IMR-90 (cell line): Measurements from ENCODE around the gene GAS6. TPM values are rescaled to one million over a fixed set of nuclear protein-coding genes. Genes with fewer than 3 reads are reported as not detected.
A peak's percentile ranks its signal among the peaks of the same experiment; 100 is the strongest.

Experiments used
- ATAC-seq: fragments of 200-7000 bp; cut with Tn5 transposase; 2 replicates; pipeline ENCODE4 v1.9.1; 2020; ENCODE audit warnings: low read depth, mild to moderate bottlenecking, moderate library complexity
- BruUV-seq: library from RNA; stranded (reverse); fragments of 400-500 nt; replicated peaks from 2 replicates; lab custom pipeline; 2021; lab: Mats Ljungman, UMichigan
- CTCF ChIA-PET: fragments of 300-600 bp; formaldehyde crosslinking; extraction: SDS; loops from one replicate; lab custom pipeline; 2021; ENCODE audit warnings: antibody characterized with exemption; lab: Yijun Ruan, JAX
- POLR2A ChIA-PET: fragments of 300-600 bp; sonication (Branson Sonifier 250); formaldehyde crosslinking; loops from one replicate; lab custom pipeline; 2022; ENCODE audit warnings: antibody characterized with exemption; ENCODE audit not compliant: unreplicated experiment; lab: Charles Lee
- DNase-seq: peaks from one replicate; pipeline ENCODE4 v3.0.0; 2013
- H2AFZ ChIP-seq: replicated peaks from 2 replicates; pipeline ENCODE3; 2013; ENCODE audit warnings: low read length, mild to moderate bottlenecking; ENCODE audit not compliant: poor library complexity
- H2AK5ac ChIP-seq: 2 replicates; pipeline ENCODE4 v1.6.1; 2013; ENCODE audit warnings: low read depth, low read length, inconsistent platforms
- H2AK9ac ChIP-seq: replicated peaks from 2 replicates; pipeline ENCODE3; 2013; ENCODE audit warnings: mild to moderate bottlenecking, low read depth, low read length, moderate library complexity; ENCODE audit not compliant: poor library complexity
- H2BK120ac ChIP-seq: 2 replicates; pipeline ENCODE4 v1.6.1; 2013; ENCODE audit warnings: low read depth, low read length, inconsistent platforms
- H2BK15ac ChIP-seq: 3 replicates; pipeline ENCODE4 v1.6.1; 2013; ENCODE audit warnings: low read depth, low read length, inconsistent platforms
- H2BK20ac ChIP-seq: 2 replicates; pipeline ENCODE4 v1.6.1; 2013; ENCODE audit warnings: low read depth, mild to moderate bottlenecking, inconsistent platforms, low read length, moderate library complexity
- H2BK5ac ChIP-seq: 2 replicates; pipeline ENCODE4 v1.6.1; 2013; ENCODE audit warnings: mild to moderate bottlenecking, low read depth, low read length, inconsistent platforms; ENCODE audit not compliant: poor library complexity, severe bottlenecking
- H3K14ac ChIP-seq: replicated peaks from 2 replicates; pipeline ENCODE4 v1.6.1; 2013; ENCODE audit warnings: low read depth, low read length, inconsistent platforms
- H3K18ac ChIP-seq: 2 replicates; pipeline ENCODE4 v1.6.1; 2013; ENCODE audit warnings: low read depth, low read length, control low read depth
- H3K23ac ChIP-seq: 2 replicates; pipeline ENCODE4 v1.6.1; 2013; ENCODE audit warnings: low read depth, low read length, inconsistent platforms
- H3K27ac ChIP-seq: 2 replicates; pipeline ENCODE4 v1.5.1; 2013; ENCODE audit warnings: mild to moderate bottlenecking, control low read depth, low read length; ENCODE audit not compliant: insufficient read depth
- H3K27me3 ChIP-seq: 2 replicates; pipeline ENCODE4 v1.6.1; 2013; ENCODE audit warnings: low read length; ENCODE audit not compliant: control insufficient read depth, insufficient read depth
- H3K36me3 ChIP-seq: 2 replicates; pipeline ENCODE4 v1.6.1; 2013; ENCODE audit warnings: low read length, mixed read lengths; ENCODE audit not compliant: control insufficient read depth, insufficient read depth
- H3K4ac ChIP-seq: 2 replicates; pipeline ENCODE4 v1.6.1; 2013; ENCODE audit warnings: low read depth, low read length, inconsistent platforms
- H3K4me1 ChIP-seq: 2 replicates; pipeline ENCODE4 v1.6.1; 2013; ENCODE audit warnings: low read length, mixed read lengths; ENCODE audit not compliant: control insufficient read depth, insufficient read depth
- H3K4me2 ChIP-seq: 2 replicates; pipeline ENCODE4 v1.6.1; 2013; ENCODE audit warnings: low read depth, mild to moderate bottlenecking, control low read depth, low read length, moderate library complexity
- H3K4me3 ChIP-seq: 2 replicates; pipeline ENCODE4 v1.5.1; 2013; ENCODE audit warnings: low read depth, mild to moderate bottlenecking, control low read depth, low read length, moderate library complexity; ENCODE audit not compliant: insufficient read depth
- H3K56ac ChIP-seq: 2 replicates; pipeline ENCODE4 v1.6.1; 2013; ENCODE audit warnings: low read length, inconsistent platforms; ENCODE audit not compliant: insufficient read depth; ENCODE audit errors: extremely low read depth
- H3K79me1 ChIP-seq, 2 experiments: 2 replicates each; pipeline ENCODE4 v1.6.1; 2013; ENCODE audit warnings: low read length in 2 of 2, inconsistent platforms in 1 of 2, low read depth in 1 of 2
- H3K9ac ChIP-seq: 2 replicates; pipeline ENCODE4 v1.6.1; 2013; ENCODE audit warnings: low read depth, low read length, control low read depth
- H3K9me1 ChIP-seq: 2 replicates; pipeline ENCODE4 v1.6.1; 2013; ENCODE audit warnings: low read length, inconsistent platforms; ENCODE audit not compliant: insufficient read depth
- H3K9me3 ChIP-seq: 2 replicates; pipeline ENCODE4 v1.6.1; 2013; ENCODE audit warnings: low read length; ENCODE audit not compliant: control insufficient read depth, insufficient read depth
- H4K20me1 ChIP-seq: 2 replicates; pipeline ENCODE4 v1.6.1; 2013; ENCODE audit warnings: low read length, inconsistent platforms; ENCODE audit not compliant: insufficient read depth
- H4K5ac ChIP-seq: 2 replicates; pipeline ENCODE4 v1.6.1; 2013; ENCODE audit warnings: mild to moderate bottlenecking, low read depth, low read length, control low read depth
- H4K8ac ChIP-seq, 2 experiments: 2 replicates each; pipeline ENCODE4 v1.6.1; 2013; ENCODE audit warnings: low read depth in 2 of 2, low read length in 2 of 2, control low read depth in 1 of 2, inconsistent platforms in 1 of 2
- H4K91ac ChIP-seq: 2 replicates; pipeline ENCODE4 v1.6.1; 2013; ENCODE audit warnings: low read depth, low read length, inconsistent platforms; ENCODE audit not compliant: insufficient read depth
- CEBPB ChIP-seq: IDR thresholded peaks from 2 replicates; pipeline ENCODE4 v1.6.1; 2012; ENCODE audit warnings: low read depth, low read length, improper control_type of control experiment
- CHD1 ChIP-seq: IDR thresholded peaks from 2 replicates; pipeline ENCODE4 v1.6.1; 2012; ENCODE audit warnings: low read depth, low read length, improper control_type of control experiment
- CTCF ChIP-seq: conservative IDR thresholded peaks from 2 replicates; pipeline ENCODE4 v1.5.1; 2012; ENCODE audit warnings: mild to moderate bottlenecking, low read depth, low read length, improper control_type of control experiment
- ELK1 ChIP-seq: fragments of 150-350 bp; IDR thresholded peaks from 2 replicates; pipeline ENCODE4 v1.6.1; 2016; ENCODE audit warnings: low read depth, mild to moderate bottlenecking, low read length, moderate library complexity, borderline replicate concordance
- FOS ChIP-seq: fragments of 150-350 bp; IDR thresholded peaks from 2 replicates; pipeline ENCODE4 v1.6.1; 2016; ENCODE audit warnings: low read depth, low read length
- MAFK ChIP-seq: IDR thresholded peaks from 2 replicates; pipeline ENCODE4 v1.6.1; 2012; ENCODE audit warnings: low read depth, low read length, improper control_type of control experiment
- MXI1 ChIP-seq: IDR thresholded peaks from 2 replicates; pipeline ENCODE4 v1.6.1; 2012; ENCODE audit warnings: low read depth, mild to moderate bottlenecking, low read length, moderate library complexity, borderline replicate concordance
- NFE2L2 ChIP-seq: fragments of 150-350 bp; IDR thresholded peaks from 2 replicates; pipeline ENCODE4 v1.6.1; 2016; ENCODE audit warnings: low read depth, mild to moderate bottlenecking, low read length
- POLR2A ChIP-seq: IDR thresholded peaks from 2 replicates; pipeline ENCODE4 v1.6.1; 2012; ENCODE audit warnings: mild to moderate bottlenecking, low read depth, low read length
- RAD21 ChIP-seq: IDR thresholded peaks from 2 replicates; pipeline ENCODE4 v1.6.1; 2012; ENCODE audit warnings: low read length, improper control_type of control experiment
- RCOR1 ChIP-seq: IDR thresholded peaks from 2 replicates; pipeline ENCODE4 v1.6.1; 2012; ENCODE audit warnings: mild to moderate bottlenecking, low read length, improper control_type of control experiment; ENCODE audit not compliant: insufficient replicate concordance
- RFX5 ChIP-seq: IDR thresholded peaks from 2 replicates; pipeline ENCODE4 v1.8.0; 2012; ENCODE audit warnings: low read depth, mild to moderate bottlenecking, low read length, moderate library complexity
- SMC3 ChIP-seq: fragments of 150-350 bp; IDR thresholded peaks from 2 replicates; pipeline ENCODE4 v1.6.1; 2016; ENCODE audit warnings: low read depth, mild to moderate bottlenecking, antibody characterized with exemption, low read length, moderate library complexity
- USF2 ChIP-seq: fragments of 150-350 bp; IDR thresholded peaks from 2 replicates; pipeline ENCODE4 v1.6.1; 2017; ENCODE audit warnings: mild to moderate bottlenecking, antibody characterized with exemption, low read length, low read depth
- WGBS, 2 experiments: methylation state at CpG; one replicate each; pipeline versions ENCODE4 v1.1.5 to v1.1.7; 2013; ENCODE audit warnings: missing lambda C conversion rate in 2 of 2; ENCODE audit not compliant: insufficient read length in 1 of 2; ENCODE audit errors: extremely low coverage in 2 of 2; 5-methylcytosine and 5-hydroxymethylcytosine counted together
- dilution Hi-C: fragments of 300-500 bp; cut with HindIII; formaldehyde crosslinking; loops from one replicate; pipeline ENCODE4 v1.14.3; 2018; ENCODE audit warnings: low sequenced_read_pairs; ENCODE audit not compliant: unreplicated experiment
- in situ Hi-C: fragments of 300-500 bp; cut with MboI; formaldehyde crosslinking; loops from 3 replicates; pipeline ENCODE4 v1.14.3; 2019; ENCODE audit warnings: low sequenced_read_pairs, inconsistent platforms, mixed read lengths
- intact Hi-C: fragments of 100-400 bp; cut with micrococcal nuclease; formaldehyde crosslinking; loops from 2 replicates; pipeline ENCODE4 v1.10.0; 2022
- polyA plus RNA-seq, 3 experiments: library from polyadenylated mRNA; depleted of rRNA; stranded (reverse); fragments of >200 nt; gene quantifications; 2 replicates each; pipeline ENCODE4 v1.2.3, GENCODE V29; 2012; ENCODE audit warnings: low replicate concordance in 1 of 3
- total RNA-seq: library from RNA; depleted of rRNA; stranded (reverse); fragments of >200 nt; gene quantifications from 2 replicates; pipeline ENCODE4 v1.2.3, GENCODE V29; 2012

Gene GAS6
- total and polyA plus RNA-seq, 2 of the 4 experiments (the other 2 are of a cell fraction) = 220 to 823 TPM

- Histone ChIP-seq H2BK5ac (peak overlapping the region; percentile 50), H3K4me2 (peak overlapping the region; percentile 23), H2BK20ac (no peak overlapping the region), H4K20me1 (peaks cover 100% of the 10 kb centered on the region), H3K4ac (peak overlapping the region; percentile 49; the same call in 1 of the 2 replicates), H3K23ac (peak overlapping the region; percentile 54), H3K9me1 (peaks cover 55% of the 10 kb centered on the region), H3K4me1 (peaks cover 56% of the 10 kb centered on the region), H2AK9ac (no peak overlapping the region), H3K79me1 (peaks cover 14 to 95% of the 10 kb centered on the region in 2 experiments), H4K5ac (no peak overlapping the region), H3K4me3 (no peak overlapping the region), H2BK120ac (0 out of 2 replicates have a peak overlapping the region, but pooled peaks have one; percentile 44), H2AFZ (peak overlapping the region; percentile 37), H3K9ac (peak overlapping the region; percentile 4; the same call in 1 of the 2 replicates), H3K36me3 (peaks cover 23% of the 10 kb centered on the region), H3K27ac (peak overlapping the region; percentile 22), H2AK5ac (peak overlapping the region; percentile 77; the same call in 1 of the 2 replicates), H3K18ac (peak overlapping the region; percentile 13; the same call in 1 of the 2 replicates), H2BK15ac (no peak overlapping the region), H3K9me3 (no peaks in the 10 kb centered on the region), H4K91ac (no peak overlapping the region), H3K56ac (no peak overlapping the region), H3K14ac (peak overlapping the region; percentile 22; the same call in 1 of the 2 replicates), H4K8ac (peak overlapping the region in 1 of 2 experiments; percentile 20; a peak in 2 of 4 replicates), H3K27me3 (no peaks in the 10 kb centered on the region)
- ATAC-seq = no peak; the same call in 1 of the 2 replicates
- no TSS peak for BruUV-seq
- in situ Hi-C loops (no loop called here), intact Hi-C loops (no loop called here), dilution Hi-C loops (no loop called here)
- ChIA-PET POLR2A (no interaction called here), CTCF (interaction anchor here (0.6 kb wide), 1 partner anchor 76 kb away, joined by 4 read pairs; no protein-coding TSS in a partner anchor)
- WGBS, 2 experiments = 63% methylated on average over 8 of the region's 11 CpGs; no CpG with 5 or more reads in 1 of the 2 experiments
- peak; percentile 44 for DNase-seq
- TF ChIP-seq MAFK (no peak), RCOR1 (no peak), POLR2A (no peak; the same call in 1 of the 2 replicates), NFE2L2 (no peak), FOS (no peak), SMC3 (no peak), CTCF (no peak), RAD21 (no peak), RFX5 (no peak), USF2 (no peak), MXI1 (no peak), ELK1 (no peak), CHD1 (no peak), CEBPB (no peak)
Measured at GRCh38 chr13:113853518-113854237, 10.2 kb downstream of the GAS6 start.
